PFSK-1 (cell line): ENCODE data around the gene MAT2A.

ENCODE experiments used
- FOXP2 ChIP-seq: optimal IDR thresholded peaks from 2 replicates; pipeline ENCODE3; 2011; ENCODE audit warnings: borderline replicate concordance, control low read depth, inconsistent platforms; ENCODE audit not compliant: insufficient read depth; ENCODE audit errors: extremely low read length, extremely low read depth
- POLR2AphosphoS5 ChIP-seq: IDR thresholded peaks from 2 replicates; pipeline ENCODE4 v1.6.1; 2012; ENCODE audit warnings: low read depth, mild to moderate bottlenecking, control low read depth, low read length, moderate library complexity
- REST ChIP-seq, 2 experiments: IDR thresholded peaks; 2 replicates each; pipeline versions ENCODE4 v1.6.1 to v1.8.0; 2011 to 2012; ENCODE audit warnings: low read depth in 2 of 2, low read length in 2 of 2, control low read depth in 1 of 2, inconsistent platforms in 1 of 2, mild to moderate bottlenecking in 1 of 2, moderate library complexity in 1 of 2; ENCODE audit not compliant: insufficient read depth in 1 of 2
- TAF1 ChIP-seq: IDR thresholded peaks from 2 replicates; pipeline ENCODE4 v1.6.1; 2012; ENCODE audit warnings: low read length, control low read depth, borderline replicate concordance; ENCODE audit not compliant: insufficient read depth

- TF ChIP-seq POLR2AphosphoS5 (no peak), FOXP2 (no peak), TAF1 (no peak), REST (IDR thresholded peaks at IDR 0.05; ENCODE audit: insufficient read depth in 1 of 2, low read depth in 2 of 2, low read length in 2 of 2) (no peak)
Measured at GRCh38 chr2:85557130-85557529, 18.2 kb downstream of the MAT2A start.
